Astrocyte (in vitro differentiated cells and primary cell): Measurements from ENCODE around the gene RARRES1.

Experiments
- EZH2 ChIP-seq: IDR thresholded peaks from 2 replicates; pipeline ENCODE4 v1.6.1; 2012; ENCODE audit warnings: mild to moderate bottlenecking, low read length, inconsistent platforms; ENCODE audit not compliant: insufficient read depth
- TF ChIP-seq, protein P1 (sequence below): IDR thresholded peaks from 2 replicates; pipeline ENCODE4 v1.5.1; 2011; ENCODE audit warnings: low read depth, mild to moderate bottlenecking, inconsistent platforms, low read length, moderate library complexity; ENCODE audit not compliant: insufficient read depth

DNA sequence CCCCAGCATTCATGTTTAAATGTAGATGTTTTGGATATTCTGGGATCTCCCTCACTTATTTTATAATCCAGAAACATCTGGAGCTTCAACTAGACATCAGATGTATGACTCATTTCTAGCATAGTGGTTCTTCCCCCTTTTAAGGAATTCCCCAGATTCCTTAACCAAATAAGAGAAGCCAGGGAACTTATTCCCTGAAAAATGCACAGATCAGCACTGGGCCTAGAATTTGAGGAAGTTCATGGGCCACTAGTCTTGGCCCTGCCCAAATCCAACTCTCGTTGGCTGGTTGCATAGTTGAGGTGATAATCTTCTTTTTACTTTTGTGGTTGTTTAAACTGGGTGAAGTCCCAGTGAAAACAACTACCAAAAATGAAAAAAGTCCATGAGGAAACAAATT lies 20.4 kb downstream of the RARRES1 start:
- TF ChIP-seq, protein P1, sequence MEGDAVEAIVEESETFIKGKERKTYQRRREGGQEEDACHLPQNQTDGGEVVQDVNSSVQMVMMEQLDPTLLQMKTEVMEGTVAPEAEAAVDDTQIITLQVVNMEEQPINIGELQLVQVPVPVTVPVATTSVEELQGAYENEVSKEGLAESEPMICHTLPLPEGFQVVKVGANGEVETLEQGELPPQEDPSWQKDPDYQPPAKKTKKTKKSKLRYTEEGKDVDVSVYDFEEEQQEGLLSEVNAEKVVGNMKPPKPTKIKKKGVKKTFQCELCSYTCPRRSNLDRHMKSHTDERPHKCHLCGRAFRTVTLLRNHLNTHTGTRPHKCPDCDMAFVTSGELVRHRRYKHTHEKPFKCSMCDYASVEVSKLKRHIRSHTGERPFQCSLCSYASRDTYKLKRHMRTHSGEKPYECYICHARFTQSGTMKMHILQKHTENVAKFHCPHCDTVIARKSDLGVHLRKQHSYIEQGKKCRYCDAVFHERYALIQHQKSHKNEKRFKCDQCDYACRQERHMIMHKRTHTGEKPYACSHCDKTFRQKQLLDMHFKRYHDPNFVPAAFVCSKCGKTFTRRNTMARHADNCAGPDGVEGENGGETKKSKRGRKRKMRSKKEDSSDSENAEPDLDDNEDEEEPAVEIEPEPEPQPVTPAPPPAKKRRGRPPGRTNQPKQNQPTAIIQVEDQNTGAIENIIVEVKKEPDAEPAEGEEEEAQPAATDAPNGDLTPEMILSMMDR = no peak
- TF ChIP-seq EZH2 = no peak
